SU-DHL-6 (cell line): ENCODE measurements around the gene ANKS1B.

Experiments
- H2AFZ ChIP-seq: fragments of 200-600 bp; sonication (generic); 2 replicates; pipeline ENCODE4 v1.6.1; 2014; ENCODE audit warnings: low read depth, mild to moderate bottlenecking, moderate library complexity, mixed read lengths, antibody characterized with exemption, low read length; ENCODE audit not compliant: severe bottlenecking
- H3F3A ChIP-seq: fragments of 200-600 bp; shearing (Covaris generic); 2 replicates; pipeline ENCODE4 v1.6.0; 2016; ENCODE audit warnings: antibody characterized with exemption, mild to moderate bottlenecking; ENCODE audit not compliant: insufficient read depth
- H3K27ac ChIP-seq: fragments of 200-600 bp; sonication (generic); 2 replicates; pipeline ENCODE4 v1.5.1; 2016; ENCODE audit warnings: low read depth, mild to moderate bottlenecking, low read length, moderate library complexity, mixed read lengths
- H3K27me3 ChIP-seq: fragments of 200-600 bp; sonication (generic), shearing (Covaris generic); 2 replicates; pipeline ENCODE4 v1.6.0; 2014; ENCODE audit warnings: mild to moderate bottlenecking, low read length
- H3K36me3 ChIP-seq: fragments of 200-600 bp; sonication (generic); 2 replicates; pipeline ENCODE4 v1.6.1; 2014; ENCODE audit warnings: mild to moderate bottlenecking, low read length, mixed read lengths
- H3K4me2 ChIP-seq: fragments of 300-600, 200-600 bp; shearing (Covaris generic), sonication (generic); 2 replicates; pipeline ENCODE4 v1.6.0; 2014; ENCODE audit warnings: low read length, low read depth, mild to moderate bottlenecking; ENCODE audit not compliant: poor library complexity, severe bottlenecking
- H3K4me3 ChIP-seq: fragments of 200-600 bp; sonication (generic); 2 replicates; pipeline ENCODE4 v1.5.1; 2014; ENCODE audit warnings: antibody characterized with exemption, low read length, mild to moderate bottlenecking, mixed read lengths; ENCODE audit not compliant: insufficient read depth, poor library complexity, severe bottlenecking
- H3K79me2 ChIP-seq: fragments of 200-600 bp; sonication (generic); 2 replicates; pipeline ENCODE4 v1.6.1; 2014; ENCODE audit warnings: mild to moderate bottlenecking, low read length, moderate library complexity; ENCODE audit not compliant: insufficient read depth
- H3K9ac ChIP-seq: fragments of 200-600 bp; sonication (generic); 2 replicates; pipeline ENCODE4 v1.7.0; 2014; ENCODE audit warnings: mild to moderate bottlenecking, low read length
- H3K9me2 ChIP-seq: fragments of 200-600 bp; sonication (generic); replicated peaks from 2 replicates; pipeline ENCODE4 v1.6.1; 2014; ENCODE audit warnings: low read length; ENCODE audit not compliant: insufficient read depth
- H3K9me3 ChIP-seq: fragments of 200-600 bp; sonication (generic); 2 replicates; pipeline ENCODE4 v1.6.1; 2014; ENCODE audit warnings: low read length, mixed read lengths; ENCODE audit not compliant: insufficient read depth
- H4K20me1 ChIP-seq: fragments of 200-600 bp; sonication (generic); 2 replicates; pipeline ENCODE4 v1.6.1; 2014; ENCODE audit warnings: low read depth, mild to moderate bottlenecking, antibody characterized with exemption, low read length, moderate library complexity, mixed read lengths
- EZH2phosphoT487 ChIP-seq: fragments of 200-600 bp; sonication (generic), shearing (Covaris generic); conservative IDR thresholded peaks from 2 replicates; pipeline ENCODE4 v1.6.1; 2018; ENCODE audit warnings: mild to moderate bottlenecking, antibody characterized with exemption, low read length, moderate library complexity, mixed read lengths
- TF ChIP-seq, protein P1 (sequence below): fragments of 200-600 bp; sonication (generic); IDR thresholded peaks from one replicate; pipeline ENCODE4 v1.5.1; 2017; ENCODE audit warnings: antibody characterized with exemption, mild to moderate bottlenecking, low read length, moderate library complexity; ENCODE audit not compliant: insufficient read depth, poor library complexity, severe bottlenecking

ANKS1B gene

DNA sequence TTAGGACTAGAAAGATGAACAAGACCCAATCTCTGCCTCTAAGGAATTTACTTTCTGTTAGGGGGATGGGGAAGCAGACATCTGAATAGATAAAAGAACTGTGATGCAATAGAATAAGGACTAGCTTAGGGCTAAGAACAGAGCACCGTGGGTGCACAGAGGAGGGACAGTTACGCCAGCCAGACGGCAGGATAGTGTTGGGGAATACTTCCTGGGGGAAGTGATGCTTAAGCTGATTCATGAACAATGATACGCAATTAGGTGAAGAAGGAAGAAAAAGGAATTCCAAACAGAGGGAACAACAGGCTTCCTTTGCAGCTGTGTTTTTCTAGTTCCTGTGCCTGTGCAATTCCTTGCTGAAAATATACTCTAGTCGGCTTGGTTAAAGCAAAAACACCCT, 838.6 kb downstream of the ANKS1B start:
- H3F3A ChIP-seq: no peaks in the 10 kb centered on the region
- H3K9ac ChIP-seq: no peak overlapping the region
- H3K9me2 ChIP-seq: no peaks in the 10 kb centered on the region
- H3K27ac ChIP-seq: no peak overlapping the region
- no peak for TF ChIP-seq EZH2phosphoT487
- no peaks in the 10 kb centered on the region for H3K79me2 ChIP-seq
- no peak overlapping the region for H3K4me2 ChIP-seq
- H3K4me3 ChIP-seq: no peak overlapping the region
- H3K27me3 ChIP-seq: no peaks in the 10 kb centered on the region; the same call in 1 of the 2 replicates
- no peaks in the 10 kb centered on the region for H4K20me1 ChIP-seq
- no peaks in the 10 kb centered on the region for H3K36me3 ChIP-seq
- H2AFZ ChIP-seq: no peak overlapping the region
- no peaks in the 10 kb centered on the region; the same call in 1 of the 2 replicates for H3K9me3 ChIP-seq

DNA sequence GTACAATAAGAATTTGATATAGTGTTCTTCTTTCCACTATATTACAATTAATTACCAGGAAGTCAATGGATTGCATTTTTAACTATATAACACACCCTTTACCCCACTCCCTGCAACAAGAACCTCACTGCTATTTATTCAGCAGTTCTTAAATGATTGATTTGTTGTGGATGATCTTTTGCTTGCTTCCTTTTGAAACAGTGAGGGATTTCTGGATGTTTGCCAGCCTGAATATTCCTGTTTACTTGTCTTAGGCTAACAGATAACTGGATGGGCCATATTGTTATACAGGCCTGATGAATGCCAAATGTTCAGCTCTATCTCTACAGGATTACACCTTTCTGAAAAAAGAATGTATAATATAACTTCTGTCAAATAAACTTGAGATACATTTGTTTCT, 842.1 kb downstream of the ANKS1B start:
- Histone ChIP-seq H3K36me3 (no peaks in the 10 kb centered on the region), H3F3A (no peaks in the 10 kb centered on the region), H3K27ac (no peak overlapping the region), H2AFZ (no peak overlapping the region), H3K9me2 (no peaks in the 10 kb centered on the region), H3K79me2 (no peaks in the 10 kb centered on the region), H3K4me3 (no peak overlapping the region), H4K20me1 (no peaks in the 10 kb centered on the region), H3K27me3 (no peaks in the 10 kb centered on the region), H3K9me3 (no peaks in the 10 kb centered on the region; the same call in 1 of the 2 replicates), H3K9ac (no peak overlapping the region), H3K4me2 (no peak overlapping the region)
- TF ChIP-seq EZH2phosphoT487: no peak
- TF ChIP-seq, protein P1, sequence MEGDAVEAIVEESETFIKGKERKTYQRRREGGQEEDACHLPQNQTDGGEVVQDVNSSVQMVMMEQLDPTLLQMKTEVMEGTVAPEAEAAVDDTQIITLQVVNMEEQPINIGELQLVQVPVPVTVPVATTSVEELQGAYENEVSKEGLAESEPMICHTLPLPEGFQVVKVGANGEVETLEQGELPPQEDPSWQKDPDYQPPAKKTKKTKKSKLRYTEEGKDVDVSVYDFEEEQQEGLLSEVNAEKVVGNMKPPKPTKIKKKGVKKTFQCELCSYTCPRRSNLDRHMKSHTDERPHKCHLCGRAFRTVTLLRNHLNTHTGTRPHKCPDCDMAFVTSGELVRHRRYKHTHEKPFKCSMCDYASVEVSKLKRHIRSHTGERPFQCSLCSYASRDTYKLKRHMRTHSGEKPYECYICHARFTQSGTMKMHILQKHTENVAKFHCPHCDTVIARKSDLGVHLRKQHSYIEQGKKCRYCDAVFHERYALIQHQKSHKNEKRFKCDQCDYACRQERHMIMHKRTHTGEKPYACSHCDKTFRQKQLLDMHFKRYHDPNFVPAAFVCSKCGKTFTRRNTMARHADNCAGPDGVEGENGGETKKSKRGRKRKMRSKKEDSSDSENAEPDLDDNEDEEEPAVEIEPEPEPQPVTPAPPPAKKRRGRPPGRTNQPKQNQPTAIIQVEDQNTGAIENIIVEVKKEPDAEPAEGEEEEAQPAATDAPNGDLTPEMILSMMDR: no peak

DNA sequence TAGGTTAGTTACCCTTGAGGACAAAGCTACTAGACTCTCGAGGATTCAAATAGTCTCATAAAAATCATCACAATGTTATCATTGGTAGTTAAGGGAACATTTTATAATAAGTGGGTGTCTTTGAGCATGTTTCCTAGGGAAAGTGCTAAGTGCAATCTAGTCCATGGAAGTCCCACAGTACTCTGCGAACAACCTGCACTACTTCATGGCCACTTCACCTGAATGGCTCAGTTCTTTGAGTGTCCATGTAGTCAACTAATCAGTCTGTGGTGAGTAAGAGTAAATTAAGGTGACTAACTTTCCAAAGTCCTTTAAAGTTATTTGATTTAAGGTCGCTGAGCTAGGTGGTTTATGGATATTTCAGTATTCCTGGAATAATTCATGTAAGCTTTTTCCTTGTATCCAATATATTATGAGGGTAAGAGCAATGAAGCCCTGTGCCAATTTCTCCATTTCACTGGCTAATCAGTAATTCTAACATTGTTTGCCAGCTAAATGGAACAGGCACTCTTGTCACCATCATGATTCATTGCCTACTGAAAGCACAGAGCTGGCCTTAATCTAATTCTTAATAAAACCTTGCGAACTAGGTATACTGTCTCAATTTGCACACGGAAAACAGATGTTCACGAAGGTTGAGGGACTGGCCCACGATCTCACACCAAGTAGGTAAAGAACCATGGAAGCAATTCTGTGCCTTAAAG, 844.6 kb downstream of the ANKS1B start:
- no peaks in the 10 kb centered on the region for H3F3A ChIP-seq
- H3K27me3 ChIP-seq: no peaks in the 10 kb centered on the region
- H4K20me1 ChIP-seq: no peaks in the 10 kb centered on the region
- TF ChIP-seq, protein P1: no peak
- no peak for TF ChIP-seq EZH2phosphoT487
- no peaks in the 10 kb centered on the region for H3K9me2 ChIP-seq
- no peak overlapping the region for H3K9ac ChIP-seq
- H2AFZ ChIP-seq: no peak overlapping the region
- no peak overlapping the region for H3K27ac ChIP-seq
- no peak overlapping the region for H3K4me2 ChIP-seq
- H3K36me3 ChIP-seq: no peaks in the 10 kb centered on the region
- H3K79me2 ChIP-seq: no peaks in the 10 kb centered on the region
- no peak overlapping the region for H3K4me3 ChIP-seq
- H3K9me3 ChIP-seq: no peaks in the 10 kb centered on the region; the same call in 1 of the 2 replicates

DNA sequence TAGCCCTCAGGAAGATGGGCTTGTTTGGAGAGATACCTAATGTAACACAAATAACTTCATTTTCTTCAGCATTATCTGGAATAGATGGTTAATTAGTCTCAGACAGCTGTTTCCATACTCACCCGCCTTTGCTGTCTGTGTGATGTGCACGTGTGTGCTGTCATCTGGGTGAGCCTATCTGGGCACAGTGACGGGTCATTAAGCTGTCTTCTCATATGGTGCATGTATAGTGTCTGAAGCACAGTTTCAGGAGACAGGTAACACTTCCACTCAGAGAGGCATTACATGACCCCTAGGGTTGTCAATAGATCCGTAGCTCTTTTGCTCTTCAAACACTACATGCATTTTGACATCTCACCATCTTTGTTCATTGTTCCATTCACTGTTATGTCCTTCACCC, 846.3 kb downstream of the ANKS1B start:
- H3K79me2 ChIP-seq: no peaks in the 10 kb centered on the region
- no peaks in the 10 kb centered on the region for H4K20me1 ChIP-seq
- H2AFZ ChIP-seq: no peak overlapping the region
- no peak overlapping the region for H3K27ac ChIP-seq
- no peaks in the 10 kb centered on the region for H3K36me3 ChIP-seq
- no peak overlapping the region for H3K4me2 ChIP-seq
- H3K4me3 ChIP-seq: no peak overlapping the region
- H3K9me2 ChIP-seq: no peaks in the 10 kb centered on the region
- H3F3A ChIP-seq: no peaks in the 10 kb centered on the region
- TF ChIP-seq EZH2phosphoT487: no peak
- TF ChIP-seq, protein P1: no peak
- H3K9me3 ChIP-seq: no peaks in the 10 kb centered on the region; the same call in 1 of the 2 replicates
- H3K9ac ChIP-seq: no peak overlapping the region
- no peaks in the 10 kb centered on the region for H3K27me3 ChIP-seq
